HG03045 (cell line): ENCODE data around the gene LLPH.
"Not testable (repeated sequence)": the region's sequence is repeated elsewhere in the genome, so short reads cannot be mapped to it uniquely, and the experiment has no call there.

Experiments used
- ATAC-seq: cut with Tn5 transposase; IDR thresholded peaks from one replicate; pipeline ENCODE4 v1.9.1; 2021; ENCODE audit warnings: mild to moderate bottlenecking, moderate library complexity; ENCODE audit not compliant: unreplicated experiment

LLPH gene

DNA sequence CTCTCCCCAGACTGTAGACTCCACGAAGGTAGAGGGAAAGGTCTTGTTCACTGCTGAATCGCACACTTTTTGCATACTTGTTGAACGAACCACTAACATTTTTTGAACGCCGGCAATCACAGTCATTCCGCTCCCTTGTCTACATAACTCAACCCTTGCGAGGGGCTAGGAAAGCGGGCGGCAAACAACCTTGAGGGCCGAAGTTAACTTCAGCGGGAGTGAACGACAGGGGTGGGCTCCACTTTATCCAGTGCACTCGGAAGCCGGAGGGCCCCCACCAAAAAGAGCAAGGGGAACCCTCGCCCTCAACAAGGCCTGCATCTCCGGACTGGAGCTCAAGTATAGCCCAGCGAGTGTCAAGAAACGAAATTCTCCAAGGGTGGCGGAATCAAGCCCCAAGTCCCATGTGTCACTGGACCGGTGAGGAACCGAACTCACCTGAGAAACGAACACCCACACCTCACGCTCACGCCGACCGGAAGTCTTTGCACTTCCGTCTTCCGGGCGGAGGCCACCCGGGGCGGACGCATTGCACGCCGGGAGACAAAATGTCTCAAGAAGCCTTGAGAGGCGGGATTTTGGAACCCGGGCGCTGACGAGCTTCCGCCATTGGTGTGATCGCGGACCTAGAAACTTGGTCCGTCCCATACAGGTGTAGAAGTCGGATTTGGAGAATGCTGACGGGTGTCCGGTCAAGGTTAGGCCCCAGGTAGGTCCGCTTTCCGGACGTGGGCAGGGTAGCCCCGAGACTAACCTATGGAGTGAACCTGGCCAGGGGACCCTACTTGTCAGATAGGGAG, at the start of gene LLPH:
LLPH (minus strand) TSS at position 484 of the 800 bp plus-strand sequence. CDS start 1,644 bp downstream, outside the sequence.
- ATAC-seq = peak; percentile 99

DNA sequence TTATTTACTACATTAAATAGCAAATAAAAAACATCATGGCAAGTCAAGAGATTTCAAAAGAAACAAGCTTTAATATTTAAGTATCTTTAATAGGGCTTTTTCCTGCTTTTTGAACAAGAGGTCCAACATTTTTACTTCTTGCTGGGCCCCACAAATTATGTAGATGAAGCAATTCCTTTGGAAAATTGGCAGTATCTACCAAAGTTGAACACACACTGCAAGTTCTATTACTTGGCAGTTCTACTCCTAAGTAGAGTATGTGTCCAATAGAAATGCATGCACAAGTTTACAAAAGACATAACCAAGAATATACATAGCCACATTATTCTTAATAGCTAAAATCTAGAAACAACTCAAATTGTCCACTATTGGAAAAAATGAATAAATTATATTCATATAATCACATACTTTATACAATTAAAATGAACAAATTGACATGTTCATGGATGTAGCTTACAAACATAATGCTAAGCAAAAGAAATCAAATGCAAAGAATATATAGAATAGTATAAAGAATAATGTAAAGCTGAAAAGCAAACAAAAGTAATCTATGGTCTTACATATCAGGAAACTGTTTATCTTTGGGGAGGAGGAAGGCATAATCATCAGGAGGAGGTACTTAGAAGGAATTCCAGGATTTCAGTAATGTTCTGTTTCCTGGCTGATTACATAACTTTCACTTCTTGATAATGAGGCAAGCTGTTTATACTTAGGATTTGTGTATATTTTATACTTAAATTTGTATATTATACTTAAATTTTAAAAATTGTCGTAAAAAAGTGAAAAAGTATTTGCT, 45.8 kb upstream of the LLPH start:
- ATAC-seq = no peak

DNA sequence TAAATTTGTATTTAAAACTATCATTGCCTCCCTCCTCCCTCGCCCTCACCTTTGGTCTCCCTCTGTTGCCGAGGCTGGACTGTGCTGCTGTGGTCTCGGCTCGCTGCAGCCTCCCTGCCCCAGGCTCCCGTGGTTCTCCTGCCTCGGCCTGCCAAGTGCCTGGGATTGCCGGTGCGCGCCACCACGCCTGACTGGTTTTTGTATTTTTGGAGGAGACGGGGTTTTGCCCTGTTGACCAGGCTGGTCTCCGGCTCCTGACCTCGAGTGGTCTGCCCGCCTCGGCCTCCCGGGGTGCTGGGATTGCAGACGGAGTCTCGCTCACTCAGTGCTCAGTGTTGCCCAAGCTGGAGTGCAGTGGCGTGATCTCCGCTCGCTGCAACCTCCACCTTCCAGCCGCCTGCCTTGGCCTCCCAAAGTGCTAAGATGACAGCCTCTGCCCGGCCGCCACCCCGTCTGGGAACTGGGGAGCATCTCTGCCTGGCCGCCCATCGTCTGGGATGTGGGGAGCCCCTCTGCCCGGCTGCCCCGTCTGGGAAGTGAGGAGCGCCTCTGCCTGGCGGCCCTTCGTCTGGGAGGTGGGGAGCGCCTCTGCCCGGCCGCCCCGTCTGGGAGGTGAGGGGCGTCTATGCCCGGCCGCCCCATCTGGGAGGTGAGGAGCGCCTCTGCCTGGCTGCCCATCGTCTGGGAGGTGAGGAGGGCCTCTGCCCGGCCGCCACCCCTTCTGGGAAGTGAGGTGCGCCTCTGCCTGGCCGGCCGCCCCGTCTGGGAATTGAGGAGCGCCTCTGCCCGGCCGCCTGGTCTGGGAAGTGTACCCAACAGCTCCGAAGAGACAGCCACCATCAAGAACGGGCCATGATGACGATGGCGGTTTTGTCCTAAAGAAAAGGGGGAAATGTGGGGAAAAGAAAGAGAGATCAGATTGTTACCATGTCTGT, 44.1 kb upstream of the LLPH start:
- not testable (repeated sequence) for ATAC-seq

DNA sequence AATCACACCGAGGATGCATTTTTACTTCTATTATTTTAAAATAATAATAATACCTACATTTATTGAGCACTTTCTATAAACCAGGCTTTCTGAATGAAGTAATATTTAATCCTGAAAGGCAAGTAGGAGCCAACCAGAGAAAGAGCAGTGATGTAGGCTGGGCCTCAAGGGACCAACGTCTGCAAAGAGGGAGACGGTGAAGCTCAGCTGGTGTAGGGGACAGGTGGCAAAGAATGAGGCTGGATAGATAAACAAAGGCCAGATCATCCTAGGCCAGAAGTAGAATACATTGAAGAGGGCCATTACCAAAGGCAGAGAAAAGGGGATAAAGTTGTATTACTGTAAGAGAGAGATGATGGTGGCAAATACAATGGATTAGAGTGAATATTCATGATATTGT, 40.1 kb upstream of the LLPH start:
- ATAC-seq = no peak

DNA sequence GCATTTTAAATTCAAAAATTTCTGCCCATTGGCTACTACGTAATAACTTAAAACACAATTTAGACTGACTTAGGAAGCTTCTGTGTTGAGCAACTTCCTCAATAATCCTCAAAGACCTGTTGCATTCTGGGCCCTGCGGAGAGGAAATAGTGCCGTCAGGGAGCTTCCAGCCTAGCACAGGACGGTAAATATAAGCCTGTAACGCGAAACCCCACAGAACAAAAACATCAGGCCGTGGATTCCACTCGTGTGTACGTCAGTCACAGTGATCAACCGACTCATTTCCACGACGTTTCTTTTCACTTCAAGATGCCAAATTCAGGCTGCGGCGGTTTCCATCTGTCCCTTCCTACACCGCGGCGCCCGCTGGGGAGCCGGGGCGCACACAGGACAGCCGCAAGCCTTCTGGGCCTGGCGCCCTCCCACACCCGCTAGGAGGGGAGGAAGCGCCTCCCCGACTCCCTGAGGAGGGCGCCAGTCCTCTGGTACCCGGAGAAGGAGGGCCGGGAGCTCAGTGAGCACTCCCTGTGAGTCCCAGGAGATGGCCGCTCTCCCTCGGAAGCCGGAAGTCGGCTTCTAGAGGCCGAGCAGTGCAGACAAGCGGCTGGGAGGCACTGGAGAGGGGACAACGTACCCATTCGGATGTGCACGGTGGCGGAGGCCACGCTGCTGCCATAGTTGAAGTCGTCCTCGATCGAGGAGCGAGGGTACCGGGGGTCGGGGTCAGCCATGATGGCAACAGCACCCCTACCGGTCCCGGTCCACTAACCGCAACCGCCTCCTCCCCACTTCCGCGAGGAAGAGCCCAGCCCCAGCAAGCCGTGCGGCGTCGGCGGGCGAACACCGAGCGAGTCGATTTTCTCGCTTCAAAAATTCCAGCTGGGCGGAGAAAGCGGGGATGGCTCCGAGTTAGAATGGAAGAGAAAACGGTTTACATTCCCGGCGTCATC, 38.9 kb upstream of the LLPH start, which contains the start of gene TMBIM4:
TMBIM4 (minus strand) TSS at position 776 of the 950 bp plus-strand sequence; CDS start at position 731, 45 bp downstream.
- peak; percentile 87 for ATAC-seq

DNA sequence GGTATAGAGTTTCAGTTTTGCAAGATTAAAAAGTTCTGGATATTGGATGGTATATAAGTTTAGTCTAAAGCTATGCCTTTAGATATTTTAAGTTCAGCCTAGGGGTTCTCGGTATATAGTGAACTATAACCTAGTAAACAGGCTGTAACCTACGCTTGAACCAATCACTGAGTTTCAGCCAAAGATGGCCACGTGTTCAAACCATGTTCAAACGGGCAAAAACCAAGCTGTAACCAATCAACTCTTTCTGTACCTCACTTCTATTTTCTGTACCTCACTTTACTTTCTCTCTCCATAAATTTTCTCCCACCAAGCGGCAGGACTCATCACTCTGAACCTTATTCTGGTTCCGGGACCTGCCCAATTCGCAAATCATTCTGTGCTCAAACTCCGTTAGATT, 37.9 kb upstream of the LLPH start:
- ATAC-seq = no peak

DNA sequence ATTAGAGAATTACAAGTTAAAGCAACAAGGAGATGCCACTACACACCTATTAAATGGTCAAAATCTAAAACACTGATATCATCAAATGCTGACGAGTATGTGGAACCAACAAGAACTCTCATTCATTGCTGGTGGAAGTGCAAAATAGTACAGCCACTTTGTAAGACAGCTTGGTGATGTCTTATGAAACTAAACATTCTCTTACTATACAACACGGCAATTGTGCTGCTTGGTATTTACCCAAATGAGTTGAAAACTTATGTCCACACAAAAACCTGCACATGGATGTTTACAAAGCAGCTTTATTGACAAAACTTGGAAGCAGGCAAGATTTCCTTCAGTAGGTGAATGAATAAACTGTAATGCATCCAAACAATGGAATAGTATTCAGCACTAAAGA, 36.0 kb upstream of the LLPH start:
- ATAC-seq = no peak

DNA sequence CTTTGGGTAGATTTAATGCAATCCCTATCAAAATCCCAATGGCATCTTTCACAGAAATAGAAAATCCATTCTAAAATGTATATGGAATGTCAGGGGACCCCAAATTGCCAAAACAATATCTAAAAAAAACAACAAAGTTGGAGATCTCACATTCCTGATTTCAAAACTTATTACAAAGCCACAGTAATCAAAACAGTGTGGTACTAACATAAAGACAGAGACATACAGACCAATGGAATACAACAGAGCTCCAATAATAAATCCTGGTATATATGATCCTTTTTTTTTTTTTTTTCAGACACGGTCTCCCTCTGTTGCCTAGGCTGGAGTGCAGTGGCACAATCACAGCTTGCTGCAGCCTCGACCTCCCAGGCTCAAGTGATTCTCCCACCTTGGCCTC, 34.6 kb upstream of the LLPH start:
- ATAC-seq = no peak

DNA sequence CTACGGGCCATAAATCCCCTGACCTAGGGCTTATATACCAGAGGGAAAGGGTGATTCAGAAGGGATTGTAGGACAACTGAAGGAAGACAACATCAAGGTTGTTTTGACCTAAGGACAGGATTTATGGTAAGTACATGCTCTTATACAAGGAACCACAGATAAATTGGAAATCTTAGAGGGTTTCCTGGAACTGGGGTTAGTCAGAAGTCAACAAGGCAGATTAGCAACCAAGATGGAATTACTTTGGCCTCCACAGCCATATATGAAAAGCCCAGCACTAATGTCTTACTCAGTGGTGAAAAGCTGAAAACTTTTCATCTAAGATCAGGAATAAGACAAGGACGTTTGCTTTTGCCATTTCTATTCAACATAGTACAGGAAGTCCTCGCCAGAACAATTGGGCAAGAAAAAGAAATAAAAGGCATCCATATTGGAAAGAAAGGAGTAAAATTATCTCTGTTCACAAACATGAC, 33.8 kb upstream of the LLPH start:
- ATAC-seq = no peak

DNA sequence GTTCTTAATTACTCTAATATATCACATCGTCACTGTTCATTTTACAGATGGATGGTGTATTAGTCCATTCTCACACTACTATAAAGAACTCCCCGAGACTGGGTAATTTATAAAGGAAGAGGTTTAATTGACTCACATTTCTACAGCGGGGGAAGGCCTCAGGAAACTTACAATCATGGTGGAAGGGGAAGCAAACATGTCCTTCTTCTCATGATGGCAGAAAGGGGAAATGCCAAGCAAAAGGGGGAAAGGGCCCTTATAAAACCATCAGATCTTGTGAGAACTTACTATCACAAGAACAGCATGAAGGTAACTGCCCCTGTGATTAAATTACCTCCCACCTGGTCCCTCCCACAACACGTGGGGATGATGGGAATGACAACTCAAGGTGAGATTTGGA, 32.7 kb upstream of the LLPH start:
- no peak for ATAC-seq

DNA sequence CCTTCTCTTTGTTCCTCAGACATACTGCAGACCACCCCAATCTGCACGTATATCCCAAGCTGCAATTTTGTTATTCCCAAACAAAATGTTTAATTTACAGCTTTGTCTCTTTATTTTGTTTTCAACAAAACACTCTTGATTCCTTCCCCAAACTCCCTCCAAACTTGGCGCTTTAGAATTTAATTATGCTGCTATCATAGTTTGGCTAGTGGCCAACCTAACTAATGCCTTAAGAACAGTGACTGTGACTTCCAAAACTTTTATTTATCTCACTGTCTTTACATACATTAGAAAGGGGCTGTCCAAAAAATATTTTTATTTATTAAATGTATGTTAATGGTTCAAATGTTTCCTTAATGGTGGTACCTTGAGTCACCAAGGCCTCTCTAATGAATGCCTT, 32.2 kb upstream of the LLPH start:
- ATAC-seq = no peak

DNA sequence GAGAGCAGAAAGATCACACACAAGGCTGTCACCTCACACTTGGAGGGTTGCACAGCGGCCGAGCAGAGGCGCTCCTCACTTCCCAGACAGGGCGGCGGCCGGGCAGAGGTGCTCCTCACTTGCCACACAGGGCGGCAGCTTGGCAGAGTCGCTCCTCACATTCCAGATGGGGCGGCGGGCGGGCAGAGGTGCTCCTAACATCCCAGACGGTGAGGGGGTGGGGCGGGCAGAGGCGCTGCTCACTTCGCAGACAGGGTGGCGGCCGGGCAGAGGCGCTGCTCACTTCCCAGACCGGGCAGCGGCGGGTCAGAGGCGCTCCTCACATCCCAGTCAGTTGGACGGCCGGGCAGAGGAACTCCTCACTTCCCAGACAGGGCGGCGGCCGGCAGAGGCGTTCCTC, 30.2 kb upstream of the LLPH start:
- no peak for ATAC-seq

DNA sequence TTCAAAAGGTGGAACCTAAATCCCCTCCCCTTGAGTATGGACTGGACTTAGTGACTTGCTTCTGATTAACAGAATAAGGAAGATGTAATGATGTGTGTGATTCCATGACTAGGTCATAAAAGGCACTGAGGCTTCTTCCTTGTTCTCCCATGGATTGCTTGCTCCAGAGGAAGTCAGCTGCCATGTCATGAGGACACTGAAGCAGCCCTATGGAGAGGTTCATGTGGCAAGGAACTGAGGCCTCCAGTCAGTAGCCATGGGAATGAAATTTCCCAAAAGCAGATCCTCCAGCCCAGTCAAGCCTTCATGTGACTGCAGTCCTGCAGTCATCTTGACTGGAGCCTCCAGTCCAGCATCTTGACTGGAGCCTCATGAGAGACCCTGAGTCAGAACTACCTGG, 28.6 kb upstream of the LLPH start:
- ATAC-seq = no peak

DNA sequence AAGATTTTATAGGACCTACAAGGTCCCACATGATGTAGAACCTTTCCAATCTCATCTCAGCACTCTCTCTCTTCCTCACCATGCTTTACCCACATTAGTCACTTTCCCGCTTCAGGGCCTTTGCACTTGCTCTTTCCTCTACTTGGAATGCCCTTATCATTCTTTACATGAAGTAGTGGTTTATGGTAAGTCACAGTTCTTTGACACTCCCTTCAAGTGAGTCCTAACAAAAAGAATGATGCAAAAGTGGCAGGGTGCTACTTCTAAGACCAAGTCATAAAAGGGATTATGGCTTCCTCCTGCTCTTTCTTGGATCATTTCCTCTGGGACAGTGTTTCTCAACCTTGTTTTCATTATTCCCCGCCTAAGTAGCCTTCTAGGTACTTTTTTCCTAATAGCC, 26.1 kb upstream of the LLPH start:
- ATAC-seq = no peak

DNA sequence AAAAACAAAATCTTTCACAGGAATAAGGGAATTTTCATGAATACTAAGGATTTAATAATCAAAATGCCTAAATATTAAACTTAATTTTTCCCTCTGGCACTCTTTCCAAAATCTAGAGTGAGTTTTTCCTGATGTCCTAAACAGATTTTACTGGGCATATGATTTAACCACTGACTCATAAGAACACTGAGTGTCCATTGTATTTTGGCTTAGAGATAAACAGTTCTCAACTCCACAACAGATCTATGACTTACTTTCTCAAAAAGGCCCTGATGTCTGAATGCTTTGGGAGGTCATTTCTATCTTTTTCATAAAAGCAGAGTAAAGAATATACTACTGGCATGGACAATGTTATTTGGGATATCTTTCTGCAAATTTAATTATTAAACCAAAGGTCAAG, 24.2 kb upstream of the LLPH start:
- no peak for ATAC-seq

DNA sequence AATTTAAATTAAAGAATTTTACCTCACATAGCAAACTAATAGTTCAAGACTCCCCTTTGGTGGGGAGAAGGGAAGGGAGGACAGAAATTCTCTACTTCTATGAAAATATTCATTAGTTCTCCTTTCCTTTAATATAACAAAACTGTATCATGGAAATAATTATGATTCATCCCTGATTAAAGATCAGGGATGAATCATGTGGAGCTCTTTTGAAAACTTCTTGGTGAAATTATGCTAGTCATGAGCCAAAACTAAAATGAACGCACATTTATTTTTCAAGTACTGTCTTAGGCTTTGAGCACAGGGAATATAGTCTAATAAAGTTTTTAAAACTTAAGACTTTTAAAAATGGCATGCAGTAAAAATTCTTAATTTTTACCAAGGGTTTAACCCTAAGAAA, 22.2 kb upstream of the LLPH start:
- ATAC-seq = no peak

DNA sequence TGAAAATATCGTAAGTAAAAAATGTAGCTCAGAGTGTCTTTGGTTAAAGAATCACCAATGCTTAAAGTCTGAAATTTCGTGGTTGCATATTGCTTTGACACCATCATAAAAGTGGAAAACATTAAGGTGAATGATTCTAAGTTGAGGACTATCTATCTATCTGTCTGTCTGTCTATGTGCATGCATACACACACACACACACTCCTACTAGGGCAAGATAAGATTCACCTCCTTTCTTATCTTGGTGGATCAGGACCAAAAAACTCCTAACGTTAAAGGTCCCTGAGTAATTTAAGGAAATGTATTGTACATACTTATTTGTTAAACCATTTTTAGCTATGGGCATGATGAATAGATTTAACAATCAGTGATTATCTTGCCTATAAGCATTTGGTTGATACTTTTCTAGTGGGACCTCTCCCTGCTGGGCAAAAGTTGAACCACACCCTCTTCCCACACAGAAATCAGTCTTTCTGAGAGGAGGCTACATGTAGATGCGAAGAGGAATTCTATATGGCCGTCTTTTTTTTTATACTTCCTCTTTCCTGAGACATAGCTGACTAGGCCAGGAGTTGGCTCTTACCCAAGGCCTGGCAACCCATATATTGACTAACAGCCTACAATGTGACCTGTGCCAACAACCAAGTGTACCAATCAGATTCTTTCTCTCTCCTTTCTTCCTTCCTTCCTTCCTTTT, 19.3 kb upstream of the LLPH start:
- ATAC-seq = no peak

DNA sequence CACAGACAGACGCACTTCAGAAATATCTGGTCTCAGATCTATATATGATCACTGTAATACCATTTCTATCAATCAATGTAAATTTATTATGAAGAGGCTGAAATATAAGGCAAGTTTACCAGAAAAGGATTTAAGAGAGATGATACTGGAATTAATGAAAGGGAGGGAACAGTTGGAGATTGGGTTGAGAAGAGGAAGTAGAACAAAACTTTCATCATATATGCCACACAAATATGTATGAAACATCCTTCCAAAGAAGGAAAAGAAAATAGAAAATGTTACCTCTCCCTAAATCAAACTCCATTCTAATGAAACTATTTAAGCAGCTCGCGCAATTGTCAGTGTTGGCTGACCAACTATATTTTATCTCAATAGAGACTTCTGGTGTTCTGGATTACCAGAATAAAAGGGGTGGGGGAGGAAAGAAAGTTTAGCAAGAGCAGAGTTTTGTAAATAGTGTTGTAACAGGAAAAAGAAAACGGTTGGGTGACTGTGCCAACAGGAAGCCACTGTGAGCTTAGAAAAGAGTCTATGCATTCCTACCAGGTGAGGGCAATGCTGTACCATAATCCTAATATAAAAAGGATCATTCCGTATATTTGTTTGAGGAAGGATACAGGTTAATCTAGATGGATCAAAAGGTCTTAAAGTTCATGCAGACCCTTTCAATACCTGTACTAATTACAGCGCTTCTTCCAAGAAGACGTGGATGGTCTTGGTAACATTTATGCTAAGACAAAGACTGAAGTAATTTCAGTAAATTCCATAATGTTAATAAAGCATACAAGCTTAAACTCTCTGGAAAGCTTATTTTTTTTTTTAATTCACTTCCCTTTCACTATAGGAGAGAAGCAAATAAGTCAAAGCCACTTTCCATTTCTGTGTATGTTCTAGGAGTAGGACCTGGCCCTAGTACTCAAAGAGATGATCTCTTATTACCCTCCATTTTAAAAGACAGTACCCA, 14.5 kb upstream of the LLPH start:
- no peak for ATAC-seq
